Transverse colon (tissue), 3 donors: ENCODE results near the gene DHX34.

ENCODE experiments used
- EP300 ChIP-seq: sonication (generic); formaldehyde crosslinking; IDR thresholded peaks from one replicate; pipeline ENCODE4 v1.6.1; 2017; ENCODE audit warnings: antibody characterized with exemption, low read depth
- POLR2A ChIP-seq: fragments of 450-650 bp; IDR thresholded peaks from one replicate; pipeline ENCODE4 v1.6.1; 2016; ENCODE audit warnings: antibody characterized with exemption, mild to moderate bottlenecking, moderate library complexity
- TF ChIP-seq, protein P1 (sequence below), 5 experiments: fragments of 200-600 bp in 3 of 5; fragments of 450-650 bp in 2 of 5; sonication (generic) in 3 of 5; IDR thresholded peaks; 1 replicate in 2 of 5; 2 replicates in 3 of 5; pipeline ENCODE4 v1.5.1; 2016 to 2017; ENCODE audit warnings: antibody characterized with exemption in 5 of 5, inconsistent platforms in 3 of 5, mild to moderate bottlenecking in 2 of 5, moderate library complexity in 1 of 5

GRCh38 chr19:47371261-47371660, 22.1 kb downstream of the DHX34 start:
- no peak for TF ChIP-seq POLR2A
- TF ChIP-seq, protein P1, sequence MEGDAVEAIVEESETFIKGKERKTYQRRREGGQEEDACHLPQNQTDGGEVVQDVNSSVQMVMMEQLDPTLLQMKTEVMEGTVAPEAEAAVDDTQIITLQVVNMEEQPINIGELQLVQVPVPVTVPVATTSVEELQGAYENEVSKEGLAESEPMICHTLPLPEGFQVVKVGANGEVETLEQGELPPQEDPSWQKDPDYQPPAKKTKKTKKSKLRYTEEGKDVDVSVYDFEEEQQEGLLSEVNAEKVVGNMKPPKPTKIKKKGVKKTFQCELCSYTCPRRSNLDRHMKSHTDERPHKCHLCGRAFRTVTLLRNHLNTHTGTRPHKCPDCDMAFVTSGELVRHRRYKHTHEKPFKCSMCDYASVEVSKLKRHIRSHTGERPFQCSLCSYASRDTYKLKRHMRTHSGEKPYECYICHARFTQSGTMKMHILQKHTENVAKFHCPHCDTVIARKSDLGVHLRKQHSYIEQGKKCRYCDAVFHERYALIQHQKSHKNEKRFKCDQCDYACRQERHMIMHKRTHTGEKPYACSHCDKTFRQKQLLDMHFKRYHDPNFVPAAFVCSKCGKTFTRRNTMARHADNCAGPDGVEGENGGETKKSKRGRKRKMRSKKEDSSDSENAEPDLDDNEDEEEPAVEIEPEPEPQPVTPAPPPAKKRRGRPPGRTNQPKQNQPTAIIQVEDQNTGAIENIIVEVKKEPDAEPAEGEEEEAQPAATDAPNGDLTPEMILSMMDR (IDR thresholded peaks at IDR 0.05): no peak
- no peak for TF ChIP-seq EP300
